Inferior parietal cortex (tissue), 1 donor: Measurements from ENCODE around the gene IRGQ.

ENCODE experiments used
- DNase-seq: peaks from one replicate; pipeline ENCODE4 v3.0.0-alpha.2; 2016; ENCODE audit errors: extremely low spot score

The IRGQ gene

DNA sequence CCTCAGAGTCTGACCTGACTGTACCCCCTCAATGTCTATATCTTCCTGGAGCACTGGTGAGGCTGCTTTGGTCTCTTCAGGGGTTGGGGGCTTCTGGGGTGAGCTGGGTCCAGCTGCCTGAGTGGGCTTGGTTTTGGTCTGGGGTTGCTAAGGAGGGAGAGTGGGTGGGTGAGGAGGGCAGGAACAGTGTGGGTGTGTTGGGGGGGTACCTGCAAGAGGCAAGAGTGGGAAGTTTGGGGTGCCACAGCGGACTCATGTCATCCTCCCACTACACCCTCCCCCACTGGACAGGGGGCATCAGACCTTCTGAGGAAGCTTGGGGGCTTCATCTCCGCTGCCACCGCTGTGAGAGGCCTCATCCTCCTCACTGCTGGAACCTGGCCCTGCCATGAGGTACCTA is 49.4 kb downstream of the IRGQ start:
- DNase-seq: no peak

DNA sequence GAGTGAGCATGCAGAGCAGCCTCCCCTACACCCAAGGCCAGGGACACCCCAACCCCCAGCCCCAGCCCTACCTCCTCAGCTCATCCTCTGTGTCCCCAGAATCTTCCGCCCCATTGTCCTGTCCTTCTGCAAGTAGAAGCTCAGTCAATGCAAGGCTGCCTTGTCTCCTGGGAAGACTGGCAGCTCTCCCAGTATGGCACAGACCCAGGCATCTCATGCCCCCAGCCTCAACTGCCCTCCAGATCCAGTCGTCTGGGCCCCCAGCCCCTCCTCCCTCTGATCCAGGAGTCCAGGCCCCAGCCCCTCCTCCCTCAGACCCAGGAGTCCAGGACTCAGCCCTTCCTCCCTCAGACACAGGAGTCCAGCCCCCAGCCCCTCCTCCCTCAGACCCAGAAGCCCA is 50.0 kb downstream of the IRGQ start:
- no peak for DNase-seq

DNA sequence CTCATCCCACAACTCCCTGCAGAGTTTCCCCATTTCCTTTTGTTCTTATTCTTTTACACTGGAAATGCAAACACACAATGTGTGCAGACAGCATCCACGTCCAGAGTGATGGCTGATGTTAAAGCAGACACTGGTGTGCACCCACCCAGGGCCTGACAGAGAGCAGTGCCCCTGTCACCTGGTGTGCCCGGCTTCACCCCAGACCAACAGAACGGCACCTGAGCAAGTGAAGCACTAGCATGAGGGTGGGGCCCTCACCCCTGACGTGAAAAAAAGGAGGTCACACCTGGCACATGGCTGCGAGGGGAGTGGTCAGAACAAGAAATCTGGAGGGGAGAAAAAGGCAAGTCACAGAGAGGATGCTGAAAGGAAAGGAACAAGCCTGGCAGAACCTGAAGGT is 50.7 kb downstream of the IRGQ start:
- DNase-seq: no peak

DNA sequence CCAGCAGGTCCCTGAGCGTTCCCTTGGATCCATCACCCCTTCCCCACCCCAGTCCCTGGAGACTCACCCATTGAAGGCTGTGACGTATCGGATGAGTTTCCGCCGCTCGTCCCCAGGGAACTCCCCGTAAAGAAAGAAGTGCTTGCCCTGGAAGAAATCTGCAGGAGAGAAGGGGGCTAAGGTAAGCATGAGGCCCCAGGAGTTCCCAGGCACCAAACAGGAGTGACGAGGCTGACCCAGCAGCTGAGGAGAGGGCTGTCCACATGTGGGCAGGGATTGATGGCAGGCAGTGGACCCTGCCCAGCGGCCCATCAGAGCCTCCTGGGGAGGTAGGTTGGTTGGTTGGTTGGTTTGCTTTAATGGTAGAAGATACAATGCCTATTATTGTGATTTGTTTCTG is 51.9 kb downstream of the IRGQ start:
- no peak for DNase-seq

DNA sequence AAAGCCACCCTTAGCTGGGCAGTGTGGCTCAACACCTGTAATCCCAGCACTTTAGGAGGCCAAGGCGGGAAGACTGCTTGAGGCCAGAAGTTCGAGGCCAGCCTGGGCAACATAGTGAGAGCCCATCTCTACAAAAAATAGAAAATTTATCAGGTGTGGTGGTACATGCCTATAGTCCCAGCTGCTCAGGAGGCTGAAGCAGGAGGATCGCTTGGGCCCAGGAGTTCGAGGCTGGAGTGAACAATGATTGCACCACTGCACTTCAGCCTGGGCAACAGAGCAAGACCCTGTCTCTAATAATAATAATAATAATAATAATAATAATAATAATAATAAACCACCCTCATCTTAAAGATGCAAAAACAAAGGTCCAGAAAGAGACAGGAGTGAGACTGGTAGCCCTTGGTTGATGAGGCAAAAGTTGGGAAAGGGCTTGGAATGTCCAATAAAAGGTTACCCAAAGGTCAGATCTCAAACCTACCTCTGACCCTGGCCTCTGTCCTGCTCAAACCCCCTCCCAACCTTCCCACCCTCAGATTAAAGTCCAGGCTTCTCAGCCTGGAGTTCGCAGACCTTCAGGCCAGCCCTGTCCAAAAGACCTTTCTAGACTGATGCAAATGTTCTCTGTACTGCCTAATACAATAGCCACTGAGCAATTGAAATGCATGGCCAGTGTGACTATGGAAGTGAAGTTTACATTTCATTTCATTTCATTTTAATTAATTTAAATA is 53.8 kb downstream of the IRGQ start:
- no peak for DNase-seq

DNA sequence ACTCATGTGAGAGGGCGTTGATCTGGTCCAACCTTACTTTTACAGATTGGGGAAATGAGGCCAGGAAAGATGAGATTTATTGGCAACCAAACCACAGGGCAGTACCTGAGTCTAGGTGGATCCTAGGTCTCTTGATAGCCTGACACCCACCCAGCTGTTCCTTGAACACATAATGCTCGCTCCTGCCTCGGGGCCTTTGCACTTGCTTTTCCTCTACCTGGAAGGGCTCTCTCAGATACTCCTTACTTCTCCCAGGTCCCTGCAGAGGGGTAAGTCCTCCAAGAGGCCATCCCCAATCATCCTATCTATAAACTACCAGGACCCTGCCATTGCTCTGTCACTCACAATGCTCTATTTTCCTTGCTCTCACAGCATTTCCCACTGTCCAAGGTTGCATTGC is 55.6 kb downstream of the IRGQ start:
- DNase-seq: no peak

DNA sequence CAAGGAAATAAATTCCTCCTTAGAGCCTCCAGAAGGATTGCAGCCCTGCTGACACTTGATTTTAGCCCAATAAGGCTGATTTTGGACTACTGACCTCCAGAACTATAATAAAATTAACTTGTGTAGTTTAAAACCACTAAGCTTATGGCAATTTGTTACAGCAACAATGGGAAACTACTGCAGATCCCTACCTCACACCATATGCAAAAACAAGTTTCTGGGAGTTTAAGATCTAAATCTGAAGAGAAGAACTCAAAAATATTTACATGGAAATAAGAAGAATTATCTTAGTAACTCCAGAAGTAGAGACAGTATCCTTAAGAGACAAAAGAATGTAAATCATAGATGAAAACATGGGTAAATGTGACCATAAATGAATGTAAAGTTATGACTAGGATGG is 57.0 kb downstream of the IRGQ start:
- DNase-seq: no peak

DNA sequence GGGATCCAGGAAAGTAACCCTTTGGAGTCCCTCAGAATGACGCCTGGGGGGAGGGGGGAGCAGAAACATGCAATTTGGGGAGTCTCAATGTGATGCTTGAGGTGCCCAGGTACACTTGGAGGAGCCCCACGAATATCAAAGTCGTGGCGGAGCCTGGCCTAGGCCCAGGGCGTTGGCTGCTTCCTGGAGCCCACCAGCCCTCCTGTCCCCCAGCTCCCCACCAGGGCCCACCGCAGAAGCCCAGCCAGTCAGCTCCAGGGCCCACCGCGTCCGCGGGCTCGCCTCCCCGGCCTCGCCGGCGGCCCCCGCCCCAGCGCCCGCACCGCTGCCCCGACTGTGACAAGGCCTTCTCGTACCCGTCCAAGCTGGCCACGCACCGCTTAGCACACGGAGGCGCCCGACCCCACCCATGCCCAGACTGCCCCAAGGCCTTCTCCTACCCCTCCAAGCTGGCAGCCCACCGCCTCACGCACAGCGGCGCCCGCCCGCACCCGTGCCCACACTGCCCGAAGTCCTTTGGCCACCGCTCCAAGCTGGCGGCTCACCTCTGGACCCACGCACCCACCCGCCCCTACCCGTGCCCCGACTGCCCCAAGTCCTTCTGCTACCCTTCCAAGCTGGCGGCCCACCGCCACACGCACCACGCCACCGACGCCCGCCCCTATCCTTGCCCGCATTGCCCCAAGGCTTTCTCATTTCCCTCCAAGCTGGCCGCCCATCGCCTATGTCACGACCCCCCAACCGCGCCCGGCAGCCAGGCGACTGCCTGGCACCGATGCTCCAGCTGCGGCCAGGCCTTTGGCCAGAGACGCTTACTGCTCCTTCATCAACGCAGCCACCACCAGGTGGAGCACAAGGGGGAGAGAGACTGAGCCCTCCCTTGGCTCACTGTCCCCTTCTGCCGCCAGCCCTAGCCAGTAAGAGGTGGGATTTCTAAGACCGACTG is 60.8 kb downstream of the IRGQ start:
- DNase-seq: no peak
